Adrenal gland (tissue), 12 donors: Measurements from ENCODE around the gene EDEM2. TPM values are rescaled to one million over a fixed set of nuclear protein-coding genes. Genes with fewer than 3 reads are reported as not detected.
"Not testable (repeated sequence)": the region's sequence is repeated elsewhere in the genome, so short reads cannot be mapped to it uniquely, and the experiment has no call there.

Experiments
- DNase-seq, 7 donors: peaks; one replicate each; pipeline ENCODE4 v3.0.0-alpha.2; 2019 to 2020
- H3K27ac ChIP-seq, 5 donors: fragments of 200-600 bp; sonication (generic) in 4 of 5; 1 replicate in 3 of 5; 2 replicates in 2 of 5; pipeline versions ENCODE4 v1.5.1 to v1.8.0; 2016 to 2020; ENCODE audit warnings: mild to moderate bottlenecking in 1 of 5
- H3K27me3 ChIP-seq: fragments of 200-600 bp; 2 replicates; pipeline ENCODE4 v1.8.0; 2021
- H3K36me3 ChIP-seq, 2 donors: fragments of 200-600 bp; replicated peaks in 1 of 2; 1 replicate in 1 of 2; 2 replicates in 1 of 2; pipeline versions ENCODE4 v1.5.1 to v1.8.0; 2018 to 2022
- H3K4me1 ChIP-seq, 2 donors: fragments of 200-600 bp; replicated peaks in 1 of 2; 1 replicate in 1 of 2; 2 replicates in 1 of 2; pipeline versions ENCODE4 v1.5.1 to v1.8.0; 2018 to 2021
- H3K4me3 ChIP-seq, 4 donors: fragments of 200-600 bp; sonication (generic) in 3 of 4; one replicate each; pipeline ENCODE4 v1.5.1; 2016 to 2018
- H3K9me3 ChIP-seq, 3 donors: fragments of 200-600 bp; sonication (generic) in 1 of 3; replicated peaks in 1 of 3; 1 replicate in 2 of 3; 2 replicates in 1 of 3; pipeline versions ENCODE4 v1.5.1 to v1.8.0; 2016 to 2021
- POLR2A ChIP-seq, 2 donors: fragments of 450-650 bp; IDR thresholded peaks; one replicate each; pipeline ENCODE4 v1.6.1; 2017; ENCODE audit warnings: antibody characterized with exemption in 2 of 2, mild to moderate bottlenecking in 2 of 2, moderate library complexity in 1 of 2
- WGBS, 4 donors: extraction: QIAGEN DNeasy Blood & Tissue Kit in 2 of 4; methylation state at CpG; one replicate each; pipeline versions ENCODE4 v1.1.5 to v1.1.7; 2013 to 2017; 5-methylcytosine and 5-hydroxymethylcytosine counted together
- intact Hi-C, 2 donors: fragments of 100-400 bp; cut with DNase I; formaldehyde crosslinking; loops; one replicate each; pipeline versions ENCODE4 v1.14.1 to v1.15.0; 2022 to 2023
- polyA plus RNA-seq, 3 donors: library from polyadenylated mRNA; stranded (reverse); fragments of 200-250 nt in 2 of 3; fragments of 350-450 nt in 1 of 3; fragmentation: Illumina TruSeq in 1 of 3; extraction: RNeasy Lipid Tissue Mini Kit (QIAGEN cat#74804) in 1 of 3; gene quantifications; one replicate each; pipeline ENCODE4 v1.2.3, GENCODE V29; 2013 to 2014
- total RNA-seq, 9 donors: library from RNA; depleted of rRNA in 4 of 9; stranded (reverse); fragments of >200 nt in 4 of 9; fragments of 120-200 nt in 1 of 9; fragmentation: NEBNext Ultra II Directional in 1 of 9; extraction: Animal tissue kit (Norgen Biotek cat#: 25700) in 1 of 9; gene quantifications; one replicate each; pipeline versions ENCODE4 v1.1.0 to v1.2.4, GENCODE V29; 2013 to 2023
- TF ChIP-seq, protein P1 (sequence below), 6 experiments: fragments of 450-650 bp in 4 of 6; fragments of 200-600 bp in 2 of 6; sonication (generic) in 1 of 6; IDR thresholded peaks; 1 replicate in 5 of 6; 2 replicates in 1 of 6; pipeline versions ENCODE4 v1.5.1 to v1.8.0; 2016 to 2021; ENCODE audit warnings: antibody characterized with exemption in 6 of 6, mild to moderate bottlenecking in 2 of 6, moderate library complexity in 1 of 6
- donor health status: healthy with polysubstance abuse.
- donor health status: Bipolar disorder and iron deficiency.
- donor health status: DM: yes; HTN: yes; CAD: no.
- donor health status: DM: no; HTN: no; CAD: no.
- donor health status: DM: no; HTN: no; CAD: no.
- donor health status: DM: yes; HTN: yes; CAD: no.

EDEM2 gene
- total and polyA plus RNA-seq, 12 donors, result 16.2 to 62.5 (median 37.5) TPM

GRCh38 chr20:35192118-35192872 is 45.2 kb upstream of the EDEM2 start:
- Histone ChIP-seq H3K4me1 (peaks cover 0 to 4% of the 10 kb centered on the region in 2 donors), H3K36me3 (no peaks in the 10 kb centered on the region), H3K27ac (peak overlapping the region in 1 of 5 donors; percentile 21), H3K27me3 (no peaks in the 10 kb centered on the region), H3K9me3 (peaks cover 0 to 13% (median 0%) of the 10 kb centered on the region in 3 donors), H3K4me3 (no peak overlapping the region)
- WGBS, 4 donors, result 54 to 60% (median 57%) methylated on average over 9 of the region's 9 CpGs
- DNase-seq, result peak in 1 of 7 donors; percentile 34
- intact Hi-C loops, result no loop called here
- TF ChIP-seq, protein P1, sequence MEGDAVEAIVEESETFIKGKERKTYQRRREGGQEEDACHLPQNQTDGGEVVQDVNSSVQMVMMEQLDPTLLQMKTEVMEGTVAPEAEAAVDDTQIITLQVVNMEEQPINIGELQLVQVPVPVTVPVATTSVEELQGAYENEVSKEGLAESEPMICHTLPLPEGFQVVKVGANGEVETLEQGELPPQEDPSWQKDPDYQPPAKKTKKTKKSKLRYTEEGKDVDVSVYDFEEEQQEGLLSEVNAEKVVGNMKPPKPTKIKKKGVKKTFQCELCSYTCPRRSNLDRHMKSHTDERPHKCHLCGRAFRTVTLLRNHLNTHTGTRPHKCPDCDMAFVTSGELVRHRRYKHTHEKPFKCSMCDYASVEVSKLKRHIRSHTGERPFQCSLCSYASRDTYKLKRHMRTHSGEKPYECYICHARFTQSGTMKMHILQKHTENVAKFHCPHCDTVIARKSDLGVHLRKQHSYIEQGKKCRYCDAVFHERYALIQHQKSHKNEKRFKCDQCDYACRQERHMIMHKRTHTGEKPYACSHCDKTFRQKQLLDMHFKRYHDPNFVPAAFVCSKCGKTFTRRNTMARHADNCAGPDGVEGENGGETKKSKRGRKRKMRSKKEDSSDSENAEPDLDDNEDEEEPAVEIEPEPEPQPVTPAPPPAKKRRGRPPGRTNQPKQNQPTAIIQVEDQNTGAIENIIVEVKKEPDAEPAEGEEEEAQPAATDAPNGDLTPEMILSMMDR (IDR thresholded peaks at IDR 0.05), result no peak
- TF ChIP-seq POLR2A (IDR thresholded peaks at IDR 0.05), result no peak

DNA sequence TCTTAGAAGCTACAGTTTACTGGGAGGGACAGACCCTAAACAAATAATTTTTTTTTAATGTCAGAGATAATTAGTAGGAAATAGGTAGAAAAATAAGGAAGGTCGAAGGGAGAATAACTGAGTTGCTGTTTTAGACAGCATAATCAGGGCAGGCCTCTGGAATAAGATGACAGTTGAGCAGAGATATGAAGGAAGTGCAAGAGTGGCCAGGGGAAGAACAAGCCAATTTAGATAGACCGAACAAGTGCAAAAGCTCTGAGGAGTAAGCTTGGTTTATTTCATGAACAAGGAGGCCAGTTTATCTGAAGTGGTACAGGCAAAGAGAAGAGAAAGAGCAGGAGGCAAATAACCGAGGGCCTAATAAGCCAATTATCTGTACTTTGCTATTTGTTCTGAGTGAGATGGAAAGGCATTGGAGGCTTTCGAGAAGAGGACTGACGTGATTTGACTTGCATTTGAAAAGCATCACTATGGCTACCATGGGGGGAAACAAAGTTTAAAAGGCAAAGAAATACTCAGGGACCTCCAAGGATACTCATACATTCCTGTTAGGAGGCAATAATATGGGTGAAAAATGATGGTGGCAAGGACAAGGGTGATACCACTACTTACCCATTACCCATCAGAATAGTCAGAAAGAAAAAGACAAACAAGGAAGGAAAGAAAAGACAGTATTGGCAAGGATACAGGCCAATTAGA is 44.4 kb upstream of the EDEM2 start:
- Histone ChIP-seq H3K4me3 (no peak overlapping the region), H3K36me3 (no peaks in the 10 kb centered on the region), H3K9me3 (peaks cover 0 to 6% (median 0%) of the 10 kb centered on the region in 3 donors), H3K27ac (no peak overlapping the region), H3K4me1 (peaks cover 0 to 4% of the 10 kb centered on the region in 2 donors), H3K27me3 (no peaks in the 10 kb centered on the region)
- 86 to 90% (median 88%) methylated on average over 5 of the region's 5 CpGs for WGBS, 4 donors
- TF ChIP-seq, protein P1 (IDR thresholded peaks at IDR 0.05), result no peak
- TF ChIP-seq POLR2A (IDR thresholded peaks at IDR 0.05), result no peak
- no peak for DNase-seq
- intact Hi-C loops, result no loop called here

DNA sequence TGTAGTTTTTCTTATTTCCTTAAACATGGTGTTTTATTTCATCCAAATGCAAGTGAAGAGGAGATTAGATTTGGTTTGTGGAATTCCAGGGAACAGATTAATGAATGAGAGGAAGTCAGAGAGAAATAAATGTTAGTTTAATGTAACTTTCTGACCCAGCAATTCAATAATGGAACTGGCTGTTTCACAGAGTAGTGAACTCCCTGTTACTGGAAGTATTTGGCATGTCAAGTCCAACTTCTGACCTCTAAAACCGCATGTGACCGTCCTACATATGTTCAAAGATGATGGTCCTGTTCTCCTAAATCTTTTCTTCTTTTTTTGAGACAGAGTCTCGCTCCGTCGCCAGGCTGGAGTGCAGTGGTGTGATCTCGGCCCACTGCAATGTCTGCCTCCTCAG is 43.4 kb upstream of the EDEM2 start:
- no peak for TF ChIP-seq POLR2A (IDR thresholded peaks at IDR 0.05)
- TF ChIP-seq, protein P1 (IDR thresholded peaks at IDR 0.05), result no peak
- H3K27me3 ChIP-seq, result no peaks in the 10 kb centered on the region
- WGBS, 4 donors, result 64 to 91% (median 85%) methylated on average over 6 of the region's 6 CpGs
- H3K4me1 ChIP-seq, result peaks cover 0 to 4% of the 10 kb centered on the region in 2 donors
- no peak overlapping the region for H3K4me3 ChIP-seq
- intact Hi-C loops, result no loop called here
- H3K27ac ChIP-seq, result peak overlapping the region in 1 of 5 donors; percentile 15
- DNase-seq, result no peak
- no peaks in the 10 kb centered on the region for H3K36me3 ChIP-seq
- no peaks in the 10 kb centered on the region for H3K9me3 ChIP-seq

GRCh38 chr20:35189223-35189622 is 42.1 kb upstream of the EDEM2 start:
- H3K9me3 ChIP-seq, intact Hi-C loops, H3K4me1 ChIP-seq, H3K4me3 ChIP-seq, H3K27ac ChIP-seq, H3K27me3 ChIP-seq, DNase-seq, H3K36me3 ChIP-seq: not testable (repeated sequence)
- 65 to 86% (median 81%) methylated on average over 7 to 8 of the region's 8 CpGs for WGBS, 4 donors
